GM12865 (cell line): ENCODE measurements around the gene GGA1.

Source experiments
- DNase-seq: peaks from one replicate; pipeline ENCODE4 v3.0.0; 2010; ENCODE audit warnings: low read depth
- H3K4me3 ChIP-seq: 2 replicates; pipeline ENCODE4 v1.5.1; 2011; ENCODE audit warnings: mild to moderate bottlenecking, low read depth, low read length, control low read depth
- CTCF ChIP-seq: IDR thresholded peaks from 2 replicates; pipeline ENCODE4 v1.5.1; 2011; ENCODE audit warnings: low read length, control low read depth, low read depth, inconsistent platforms; ENCODE audit not compliant: insufficient read depth; ENCODE audit errors: missing control alignments

GGA1 gene

GRCh38 chr22:37616201-37617083, 7.8 kb downstream of the GGA1 start:
- no peak for DNase-seq
- no peak overlapping the region for H3K4me3 ChIP-seq
- TF ChIP-seq CTCF = no peak

GRCh38 chr22:37617431-37617830, 8.8 kb downstream of the GGA1 start:
- no peak overlapping the region for H3K4me3 ChIP-seq
- TF ChIP-seq CTCF = no peak
- DNase-seq = no peak

GRCh38 chr22:37618072-37618656, 9.5 kb downstream of the GGA1 start:
- no peak for DNase-seq
- no peak for TF ChIP-seq CTCF
- H3K4me3 ChIP-seq = no peak overlapping the region

GRCh38 chr22:37618674-37619073, 10.0 kb downstream of the GGA1 start:
- TF ChIP-seq CTCF = no peak
- no peak overlapping the region for H3K4me3 ChIP-seq
- DNase-seq = no peak

GRCh38 chr22:37619991-37620390, 11.4 kb downstream of the GGA1 start:
- no peak for DNase-seq
- no peak for TF ChIP-seq CTCF
- H3K4me3 ChIP-seq = no peak overlapping the region

GRCh38 chr22:37621352-37621860, 12.8 kb downstream of the GGA1 start:
- H3K4me3 ChIP-seq = no peak overlapping the region
- no peak for DNase-seq
- no peak for TF ChIP-seq CTCF
